K562 (cell line): ENCODE measurements around the gene RAB27B. TPM values are rescaled to one million over a fixed set of nuclear protein-coding genes. Genes with fewer than 3 reads are reported as not detected.

ENCODE experiments used
- ARID1B ChIP-seq: fragments of 450-650 bp; IDR thresholded peaks from 2 replicates; pipeline ENCODE4 v1.6.1; 2016; ENCODE audit warnings: antibody characterized with exemption, mild to moderate bottlenecking, inconsistent platforms
- BRCA1 ChIP-seq, 2 experiments: fragments of 450-650 bp in 1 of 2; sonication (generic) in 1 of 2; formaldehyde crosslinking in 1 of 2; IDR thresholded peaks; 2 replicates each; pipeline versions ENCODE4 v1.5.0 to v1.6.1; 2017 to 2020; ENCODE audit warnings: mild to moderate bottlenecking in 1 of 2, missing genetic modification reagents in 1 of 2
- CBFA2T2 ChIP-seq: fragments of 450-650 bp; conservative IDR thresholded peaks from 2 replicates; pipeline ENCODE4 v1.6.1; 2017; ENCODE audit warnings: mild to moderate bottlenecking
- CBFA2T3 ChIP-seq: fragments of 450-650 bp; IDR thresholded peaks from 2 replicates; pipeline ENCODE4 v1.6.1; 2017
- MEIS2 ChIP-seq: fragments of 450-650 bp; IDR thresholded peaks from 2 replicates; pipeline ENCODE4 v1.6.1; 2014; ENCODE audit warnings: mild to moderate bottlenecking; ENCODE audit not compliant: partially characterized antibody
- NFIC ChIP-seq: fragments of 450-650 bp; IDR thresholded peaks from 2 replicates; pipeline ENCODE4 v1.6.1; 2017; ENCODE audit warnings: mild to moderate bottlenecking, inconsistent platforms
- POLR3A ChIP-seq: IDR thresholded peaks from 2 replicates; pipeline ENCODE4 v1.6.1; 2011; ENCODE audit warnings: borderline replicate concordance, mild to moderate bottlenecking, moderate library complexity; ENCODE audit not compliant: insufficient read length, insufficient read depth; ENCODE audit errors: extremely low read depth
- TCF3 ChIP-seq: sonication (generic); formaldehyde crosslinking; IDR thresholded peaks from 2 replicates; pipeline ENCODE4 v1.4.0; 2020; ENCODE audit warnings: mild to moderate bottlenecking, missing genetic modification reagents
- TEAD4 ChIP-seq, 2 experiments: sonication (generic) in 1 of 2; formaldehyde crosslinking in 1 of 2; IDR thresholded peaks; 2 replicates each; pipeline versions ENCODE4 v1.6.1 to v1.8.0; 2012 to 2022; ENCODE audit warnings: borderline replicate concordance in 1 of 2, inconsistent platforms in 1 of 2, low read length in 1 of 2, mild to moderate bottlenecking in 1 of 2, missing genetic modification reagents in 1 of 2
- ZNF124 ChIP-seq: sonication (generic); formaldehyde crosslinking; IDR thresholded peaks from 2 replicates; pipeline ENCODE4 v1.8.1; 2022; ENCODE audit warnings: missing genetic modification reagents
- ZNF239 ChIP-seq: fragments of 250-450 bp; sonication (Bioruptor Pico); IDR thresholded peaks from 2 replicates; pipeline ENCODE4 v1.4.0; 2020; ENCODE audit warnings: mild to moderate bottlenecking
- ZNF311 ChIP-seq: fragments of 250-450 bp; sonication (Bioruptor Pico); IDR thresholded peaks from 2 replicates; pipeline ENCODE4 v1.4.0; 2020; ENCODE audit warnings: mild to moderate bottlenecking, moderate library complexity
- polyA plus RNA-seq, 8 experiments: library from polyadenylated mRNA; depleted of rRNA in 4 of 8; stranded (reverse) in 5 of 8; unstranded in 3 of 8; fragments of >200 nt; fragmentation: Nextera tagmentation in 2 of 8; fragmentation: Illumina TruSeq in 1 of 8; extraction: Ambion mirVana in 2 of 8; extraction: Trizol in 1 of 8; gene quantifications; 2 replicates each; pipeline versions ENCODE4 v1.2.1 to v1.2.3, GENCODE V29; 2011 to 2014; ENCODE audit warnings: inconsistent platforms in 1 of 8, missing spikeins in 1 of 8
- total RNA-seq, 7 experiments: library from RNA; depleted of rRNA in 6 of 7; stranded (reverse); fragments of >200 nt in 6 of 7; fragmentation: Illumina TruSeq in 2 of 7; extraction: Trizol in 2 of 7; gene quantifications; 2 replicates each; pipeline versions ENCODE4 v1.2.1 to v1.2.3, GENCODE V29; 2011 to 2021; ENCODE audit warnings: low replicate concordance in 1 of 7
- TF ChIP-seq, protein P1 (sequence below), 2 experiments: fragments of 450-650 bp; IDR thresholded peaks; 2 replicates each; pipeline ENCODE4 v1.6.1; 2016
- TF ChIP-seq, protein P2 (sequence below): fragments of 250-450 bp; sonication (Bioruptor Pico); IDR thresholded peaks from 2 replicates; pipeline ENCODE4 v1.8.0; 2022; ENCODE audit warnings: inconsistent platforms
- TF ChIP-seq, protein P3 (sequence below): sonication (generic); formaldehyde crosslinking; IDR thresholded peaks from 2 replicates; pipeline ENCODE4 v1.8.1; 2022; ENCODE audit warnings: missing genetic modification reagents
- TF ChIP-seq, protein P4 (sequence below): fragments of 200-800 bp; sonication (Bioruptor generic); IDR thresholded peaks from 2 replicates; pipeline ENCODE4 v1.6.1; 2017; ENCODE audit warnings: missing genetic modification characterization, missing compliant biosample characterization
- TF ChIP-seq, protein P5 (sequence below): conservative IDR thresholded peaks from 2 replicates; pipeline ENCODE4 v1.6.1; 2011; ENCODE audit warnings: low read depth, mild to moderate bottlenecking, low read length; ENCODE audit not compliant: control insufficient read depth
- TF ChIP-seq, protein P6 (sequence below), 2 experiments: IDR thresholded peaks in 1 of 2; conservative IDR thresholded peaks in 1 of 2; 2 replicates each; pipeline ENCODE4 v1.6.1; 2016; ENCODE audit warnings: low read depth in 2 of 2, mild to moderate bottlenecking in 1 of 2, missing compliant biosample characterization in 1 of 2, missing genetic modification characterization in 1 of 2, moderate library complexity in 1 of 2

Gene RAB27B
- total and polyA plus RNA-seq, 9 of the 15 experiments (the other 6 are each of a cell fraction or from before 2014, with no cell fraction given), result 0.44 to 5.7 (median 1.2) TPM

DNA sequence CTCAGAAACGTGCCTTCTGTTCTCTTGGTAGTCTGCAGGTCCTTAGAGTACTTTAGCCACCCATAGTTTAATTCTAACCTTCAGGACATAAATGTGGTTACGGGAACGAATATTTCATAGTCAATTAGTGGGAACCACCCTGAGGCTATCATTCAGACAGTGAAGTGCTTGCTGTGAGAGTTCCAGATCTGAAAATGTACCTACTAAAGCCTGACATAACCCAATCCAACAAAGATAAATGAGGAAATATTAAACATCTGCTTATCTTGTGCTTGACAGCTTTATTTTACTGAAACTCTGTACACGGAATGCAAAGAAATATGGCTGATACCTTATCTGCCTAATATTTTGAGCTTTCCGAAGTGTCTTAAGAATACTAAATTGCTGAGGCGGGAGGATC, 43.0 kb downstream of the RAB27B start (continued):
- TF ChIP-seq, protein P1, sequence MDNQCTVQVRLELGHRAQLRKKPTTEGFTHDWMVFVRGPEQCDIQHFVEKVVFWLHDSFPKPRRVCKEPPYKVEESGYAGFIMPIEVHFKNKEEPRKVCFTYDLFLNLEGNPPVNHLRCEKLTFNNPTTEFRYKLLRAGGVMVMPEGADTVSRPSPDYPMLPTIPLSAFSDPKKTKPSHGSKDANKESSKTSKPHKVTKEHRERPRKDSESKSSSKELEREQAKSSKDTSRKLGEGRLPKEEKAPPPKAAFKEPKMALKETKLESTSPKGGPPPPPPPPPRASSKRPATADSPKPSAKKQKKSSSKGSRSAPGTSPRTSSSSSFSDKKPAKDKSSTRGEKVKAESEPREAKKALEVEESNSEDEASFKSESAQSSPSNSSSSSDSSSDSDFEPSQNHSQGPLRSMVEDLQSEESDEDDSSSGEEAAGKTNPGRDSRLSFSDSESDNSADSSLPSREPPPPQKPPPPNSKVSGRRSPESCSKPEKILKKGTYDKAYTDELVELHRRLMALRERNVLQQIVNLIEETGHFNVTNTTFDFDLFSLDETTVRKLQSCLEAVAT (IDR thresholded peaks at IDR 0.05), result no peak
- TF ChIP-seq MEIS2 (peak; percentile 90), TCF3 (CRISPR knock-in tag) (peak; percentile 40; the same call in 1 of the 2 replicates), ZNF239 (CRISPR knock-in tag) (peak; percentile 65; the same call in 1 of the 2 replicates), ZNF124 (CRISPR knock-in tag) (no peak), ZNF311 (CRISPR knock-in tag) (peak; percentile 58; the same call in 1 of the 2 replicates), TEAD4 (IDR thresholded peaks at IDR 0.05; ENCODE audit: low read length) (peak; percentile 83), TEAD4 (CRISPR knock-in tag; IDR thresholded peaks at IDR 0.05; ENCODE audit: borderline replicate concordance) (no peak), BRCA1 (IDR thresholded peaks at IDR 0.05) (no peak), BRCA1 (CRISPR knock-in tag; IDR thresholded peaks at IDR 0.05) (no peak), POLR3A (no peak), CBFA2T2 (peak; percentile 44), ARID1B (peak; percentile 68), CBFA2T3 (peak; percentile 72), NFIC (0 out of 2 replicates have a peak, but pooled peaks have one; percentile 14)
- TF ChIP-seq, protein P2, sequence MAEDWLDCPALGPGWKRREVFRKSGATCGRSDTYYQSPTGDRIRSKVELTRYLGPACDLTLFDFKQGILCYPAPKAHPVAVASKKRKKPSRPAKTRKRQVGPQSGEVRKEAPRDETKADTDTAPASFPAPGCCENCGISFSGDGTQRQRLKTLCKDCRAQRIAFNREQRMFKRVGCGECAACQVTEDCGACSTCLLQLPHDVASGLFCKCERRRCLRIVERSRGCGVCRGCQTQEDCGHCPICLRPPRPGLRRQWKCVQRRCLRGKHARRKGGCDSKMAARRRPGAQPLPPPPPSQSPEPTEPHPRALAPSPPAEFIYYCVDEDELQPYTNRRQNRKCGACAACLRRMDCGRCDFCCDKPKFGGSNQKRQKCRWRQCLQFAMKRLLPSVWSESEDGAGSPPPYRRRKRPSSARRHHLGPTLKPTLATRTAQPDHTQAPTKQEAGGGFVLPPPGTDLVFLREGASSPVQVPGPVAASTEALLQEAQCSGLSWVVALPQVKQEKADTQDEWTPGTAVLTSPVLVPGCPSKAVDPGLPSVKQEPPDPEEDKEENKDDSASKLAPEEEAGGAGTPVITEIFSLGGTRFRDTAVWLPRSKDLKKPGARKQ, result no peak
- TF ChIP-seq, protein P3, sequence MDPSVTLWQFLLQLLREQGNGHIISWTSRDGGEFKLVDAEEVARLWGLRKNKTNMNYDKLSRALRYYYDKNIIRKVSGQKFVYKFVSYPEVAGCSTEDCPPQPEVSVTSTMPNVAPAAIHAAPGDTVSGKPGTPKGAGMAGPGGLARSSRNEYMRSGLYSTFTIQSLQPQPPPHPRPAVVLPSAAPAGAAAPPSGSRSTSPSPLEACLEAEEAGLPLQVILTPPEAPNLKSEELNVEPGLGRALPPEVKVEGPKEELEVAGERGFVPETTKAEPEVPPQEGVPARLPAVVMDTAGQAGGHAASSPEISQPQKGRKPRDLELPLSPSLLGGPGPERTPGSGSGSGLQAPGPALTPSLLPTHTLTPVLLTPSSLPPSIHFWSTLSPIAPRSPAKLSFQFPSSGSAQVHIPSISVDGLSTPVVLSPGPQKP (CRISPR knock-in tag), result no peak
- TF ChIP-seq, protein P4, sequence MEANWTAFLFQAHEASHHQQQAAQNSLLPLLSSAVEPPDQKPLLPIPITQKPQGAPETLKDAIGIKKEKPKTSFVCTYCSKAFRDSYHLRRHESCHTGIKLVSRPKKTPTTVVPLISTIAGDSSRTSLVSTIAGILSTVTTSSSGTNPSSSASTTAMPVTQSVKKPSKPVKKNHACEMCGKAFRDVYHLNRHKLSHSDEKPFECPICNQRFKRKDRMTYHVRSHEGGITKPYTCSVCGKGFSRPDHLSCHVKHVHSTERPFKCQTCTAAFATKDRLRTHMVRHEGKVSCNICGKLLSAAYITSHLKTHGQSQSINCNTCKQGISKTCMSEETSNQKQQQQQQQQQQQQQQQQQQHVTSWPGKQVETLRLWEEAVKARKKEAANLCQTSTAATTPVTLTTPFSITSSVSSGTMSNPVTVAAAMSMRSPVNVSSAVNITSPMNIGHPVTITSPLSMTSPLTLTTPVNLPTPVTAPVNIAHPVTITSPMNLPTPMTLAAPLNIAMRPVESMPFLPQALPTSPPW (CRISPR knock-in tag), result no peak
- TF ChIP-seq, protein P5, sequence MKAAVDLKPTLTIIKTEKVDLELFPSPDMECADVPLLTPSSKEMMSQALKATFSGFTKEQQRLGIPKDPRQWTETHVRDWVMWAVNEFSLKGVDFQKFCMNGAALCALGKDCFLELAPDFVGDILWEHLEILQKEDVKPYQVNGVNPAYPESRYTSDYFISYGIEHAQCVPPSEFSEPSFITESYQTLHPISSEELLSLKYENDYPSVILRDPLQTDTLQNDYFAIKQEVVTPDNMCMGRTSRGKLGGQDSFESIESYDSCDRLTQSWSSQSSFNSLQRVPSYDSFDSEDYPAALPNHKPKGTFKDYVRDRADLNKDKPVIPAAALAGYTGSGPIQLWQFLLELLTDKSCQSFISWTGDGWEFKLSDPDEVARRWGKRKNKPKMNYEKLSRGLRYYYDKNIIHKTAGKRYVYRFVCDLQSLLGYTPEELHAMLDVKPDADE, result no peak
- TF ChIP-seq, protein P6, sequence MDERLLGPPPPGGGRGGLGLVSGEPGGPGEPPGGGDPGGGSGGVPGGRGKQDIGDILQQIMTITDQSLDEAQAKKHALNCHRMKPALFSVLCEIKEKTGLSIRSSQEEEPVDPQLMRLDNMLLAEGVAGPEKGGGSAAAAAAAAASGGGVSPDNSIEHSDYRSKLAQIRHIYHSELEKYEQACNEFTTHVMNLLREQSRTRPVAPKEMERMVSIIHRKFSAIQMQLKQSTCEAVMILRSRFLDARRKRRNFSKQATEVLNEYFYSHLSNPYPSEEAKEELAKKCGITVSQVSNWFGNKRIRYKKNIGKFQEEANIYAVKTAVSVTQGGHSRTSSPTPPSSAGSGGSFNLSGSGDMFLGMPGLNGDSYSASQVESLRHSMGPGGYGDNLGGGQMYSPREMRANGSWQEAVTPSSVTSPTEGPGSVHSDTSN (CRISPR knock-in tag; IDR thresholded peaks at IDR 0.05; ENCODE audit: low read depth), result no peak
- TF ChIP-seq, protein P6 (tag; conservative IDR thresholded peaks at IDR 0.05; ENCODE audit: low read depth), result peak; percentile 87
